Heart left ventricle (tissue), 16 donors: Measurements from ENCODE around the gene ECEL1. TPM values are rescaled to one million over a fixed set of nuclear protein-coding genes. Genes with fewer than 3 reads are reported as not detected.

Experiments
- ATAC-seq, 4 donors: fragments of 200-7000 bp; cut with Tn5 transposase; one replicate each; pipeline ENCODE4 v1.9.1; 2020 to 2022; ENCODE audit warnings: moderate library complexity in 4 of 4, mild to moderate bottlenecking in 3 of 4, moderate number of reproducible peaks in 1 of 4
- DNase-seq, 5 donors: peaks; one replicate each; pipeline ENCODE4 v3.0.0-alpha.2; 2020
- H3K27ac ChIP-seq, 12 donors: fragments of 200-600 bp; sonication (generic) in 4 of 12; one replicate each; pipeline versions ENCODE4 v1.5.0 to v1.8.0; 2016 to 2022; ENCODE audit warnings: mild to moderate bottlenecking in 2 of 12
- H3K27me3 ChIP-seq, 9 donors: fragments of 200-600 bp; sonication (generic) in 2 of 9; one replicate each; pipeline versions ENCODE4 v1.5.1 to v1.8.0; 2016 to 2022; ENCODE audit warnings: mild to moderate bottlenecking in 3 of 9
- H3K36me3 ChIP-seq, 9 donors: fragments of 200-600 bp; sonication (generic) in 2 of 9; one replicate each; pipeline versions ENCODE4 v1.5.0 to v1.8.0; 2018 to 2022; ENCODE audit warnings: mild to moderate bottlenecking in 2 of 9
- H3K4me1 ChIP-seq, 12 donors: fragments of 200-600 bp; sonication (generic) in 4 of 12; one replicate each; pipeline versions ENCODE4 v1.5.0 to v1.8.0; 2016 to 2022; ENCODE audit warnings: mild to moderate bottlenecking in 3 of 12
- H3K4me3 ChIP-seq, 12 donors: fragments of 200-600 bp; sonication (generic) in 4 of 12; one replicate each; pipeline versions ENCODE4 v1.5.0 to v1.8.0; 2017 to 2022; ENCODE audit warnings: mild to moderate bottlenecking in 9 of 12, moderate library complexity in 4 of 12
- H3K9me3 ChIP-seq, 12 donors: fragments of 200-600 bp; sonication (generic) in 4 of 12; one replicate each; pipeline versions ENCODE4 v1.5.0 to v1.8.0; 2016 to 2022; ENCODE audit warnings: mild to moderate bottlenecking in 1 of 12
- POLR2A ChIP-seq, 2 donors: fragments of 450-650 bp; IDR thresholded peaks; one replicate each; pipeline ENCODE4 v1.6.1; 2017; ENCODE audit warnings: antibody characterized with exemption in 2 of 2, mild to moderate bottlenecking in 2 of 2, moderate library complexity in 2 of 2
- WGBS, 4 donors: extraction: QIAGEN DNeasy Blood & Tissue Kit in 2 of 4; methylation state at CpG; one replicate each; pipeline versions ENCODE4 v1.1.5 to v1.1.7; 2013 to 2018; 5-methylcytosine and 5-hydroxymethylcytosine counted together
- intact Hi-C, 10 donors: fragments of 100-400 bp; cut with DNase I; formaldehyde crosslinking; loops; one replicate each; pipeline versions ENCODE4 v1.11.1 to v1.14.2; 2022
- long read RNA-seq, 3 donors: library from polyadenylated mRNA; unstranded; transcript quantifications; one replicate each; pipeline ENCODE4 v2.0.0, GENCODE V29; 2020 to 2021
- polyA plus RNA-seq, 2 donors: library from polyadenylated mRNA; stranded (reverse); fragments of 200-250 nt; gene quantifications; one replicate each; pipeline ENCODE4 v1.2.3, GENCODE V29; 2013
- total RNA-seq, 9 donors: library from RNA; depleted of rRNA in 2 of 9; stranded (reverse); fragments of >200 nt in 2 of 9; fragmentation: NEBNext Ultra II Directional in 3 of 9; extraction: Animal tissue kit (Norgen Biotek cat#: 25700) in 3 of 9; gene quantifications; one replicate each; pipeline versions ENCODE4 v1.1.0 to v1.2.4, GENCODE V29; 2016 to 2023
- TF ChIP-seq, protein P1 (sequence below), 12 donors: fragments of 200-600 bp; sonication (generic) in 4 of 12; IDR thresholded peaks; one replicate each; pipeline versions ENCODE4 v1.5.0 to v1.8.0; 2018 to 2022; ENCODE audit warnings: antibody characterized with exemption in 12 of 12, mild to moderate bottlenecking in 5 of 12
- donor health status: ischemic (EF 13 %, LVEDD 7.1; RV severe dilation, severe dysfunction).
- donor health status: healthy with polysubstance abuse.
- donor health status: DM: no; HTN: yes; CAD: no.
- donor health status: DM: no; HTN: no; CAD: no.
- donor health status: ischemic (EF 25% LVEDD 6.9; RV normal size, moderate dysfunction).
- donor health status: ischemic (EF 25% LVEDD 5.7; RV mildly dilated, moderate dysfunction).
- donor health status: healthy.
- donor health status: DM: yes; HTN: yes; CAD: no.
- donor health status: ischemic (EF 35%, LVEDD 5.7; RV mildly dilated, moderate dysfunction).
- donor health status: nonischemic (EF 11% LVEDD 7.7; RV severe dilation, severe dysfunction).
- donor health status: DM: yes; HTN: yes; CAD: no.
- donor health status: PGD.
- donor health status: ischemic (EF 29% LVEDD 5.4; RV normal size, mild dysfunction).
- donor health status: nonischemic (EF 23%, LVEDD 6.1; RV moderate dilation, normal function).

ECEL1 gene, protein sequence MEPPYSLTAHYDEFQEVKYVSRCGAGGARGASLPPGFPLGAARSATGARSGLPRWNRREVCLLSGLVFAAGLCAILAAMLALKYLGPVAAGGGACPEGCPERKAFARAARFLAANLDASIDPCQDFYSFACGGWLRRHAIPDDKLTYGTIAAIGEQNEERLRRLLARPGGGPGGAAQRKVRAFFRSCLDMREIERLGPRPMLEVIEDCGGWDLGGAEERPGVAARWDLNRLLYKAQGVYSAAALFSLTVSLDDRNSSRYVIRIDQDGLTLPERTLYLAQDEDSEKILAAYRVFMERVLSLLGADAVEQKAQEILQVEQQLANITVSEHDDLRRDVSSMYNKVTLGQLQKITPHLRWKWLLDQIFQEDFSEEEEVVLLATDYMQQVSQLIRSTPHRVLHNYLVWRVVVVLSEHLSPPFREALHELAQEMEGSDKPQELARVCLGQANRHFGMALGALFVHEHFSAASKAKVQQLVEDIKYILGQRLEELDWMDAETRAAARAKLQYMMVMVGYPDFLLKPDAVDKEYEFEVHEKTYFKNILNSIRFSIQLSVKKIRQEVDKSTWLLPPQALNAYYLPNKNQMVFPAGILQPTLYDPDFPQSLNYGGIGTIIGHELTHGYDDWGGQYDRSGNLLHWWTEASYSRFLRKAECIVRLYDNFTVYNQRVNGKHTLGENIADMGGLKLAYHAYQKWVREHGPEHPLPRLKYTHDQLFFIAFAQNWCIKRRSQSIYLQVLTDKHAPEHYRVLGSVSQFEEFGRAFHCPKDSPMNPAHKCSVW
- total RNA-seq (1 to 10 TPM in 1 of 9 donors, under 1 TPM in 6, not detected in 2; 0.20 to 1.2 (median 0.30) TPM), polyA plus RNA-seq (1 to 10 TPM in 1 of 2 donors, not detected in 1; 1.4 TPM)
- long read RNA-seq, donor 1: 0 reads
- long read RNA-seq, donor 2: 0 reads
- long read RNA-seq, donor 3: 0 reads

DNA sequence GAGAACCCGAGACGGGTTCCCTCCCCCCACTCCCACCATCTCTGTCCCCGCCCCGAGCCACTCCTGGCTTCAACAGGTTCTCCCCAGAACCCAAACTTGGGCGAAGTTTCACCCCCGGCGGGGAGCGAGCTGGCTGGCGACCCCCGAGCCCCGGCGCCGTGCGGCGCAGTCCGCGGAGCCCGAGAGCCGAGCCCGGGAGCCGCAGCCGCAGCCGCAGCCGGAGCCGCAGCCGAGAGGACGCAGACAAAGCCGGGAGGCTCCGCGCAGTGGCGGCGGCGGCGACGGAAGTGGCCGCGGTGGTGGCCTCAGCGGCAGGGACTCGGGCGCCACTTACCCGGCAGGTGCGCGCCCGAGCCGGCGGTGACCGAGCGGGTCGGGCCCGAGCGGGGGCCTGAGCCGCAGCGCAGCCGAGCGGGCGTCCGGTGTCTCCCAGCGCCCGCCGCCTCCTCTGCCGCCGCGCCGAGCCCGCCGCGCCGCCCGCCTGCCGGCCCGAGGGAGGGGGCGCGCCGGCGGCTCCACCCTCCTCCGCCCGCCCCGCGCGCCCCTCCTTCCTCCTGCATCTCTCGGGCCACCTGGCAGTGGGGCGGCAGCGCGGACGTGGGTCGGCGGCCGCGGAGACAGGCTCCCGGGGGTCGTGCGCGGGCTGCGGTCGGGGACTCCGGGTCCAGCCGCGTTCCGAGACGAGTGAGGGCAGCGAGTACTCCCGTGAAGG, at the start of gene ECEL1:
Gene ECEL1, minus strand, starts transcription at position 450 of the 712 bp plus-strand sequence. CDS start 1,181 bp downstream, outside the sequence.
- WGBS, 4 donors: 0 to 2% (median 2%) methylated on average over 15 to 102 of the region's 102 CpGs
- peaks cover 0 to 31% (median 0%) of the 10 kb centered on the region in 12 donors for H3K4me1 ChIP-seq
- peak within 1 kb of the TSS in 7 of 12 donors; percentile 2 to 45 (median 23) for H3K4me3 ChIP-seq
- DNase-seq (peak in 2 of 5 donors; percentile 18 to 64), ATAC-seq (no peak)
- H3K9me3 ChIP-seq: no peaks in the 10 kb centered on the region
- no peak for TF ChIP-seq POLR2A (IDR thresholded peaks at IDR 0.05)
- TF ChIP-seq, protein P1, sequence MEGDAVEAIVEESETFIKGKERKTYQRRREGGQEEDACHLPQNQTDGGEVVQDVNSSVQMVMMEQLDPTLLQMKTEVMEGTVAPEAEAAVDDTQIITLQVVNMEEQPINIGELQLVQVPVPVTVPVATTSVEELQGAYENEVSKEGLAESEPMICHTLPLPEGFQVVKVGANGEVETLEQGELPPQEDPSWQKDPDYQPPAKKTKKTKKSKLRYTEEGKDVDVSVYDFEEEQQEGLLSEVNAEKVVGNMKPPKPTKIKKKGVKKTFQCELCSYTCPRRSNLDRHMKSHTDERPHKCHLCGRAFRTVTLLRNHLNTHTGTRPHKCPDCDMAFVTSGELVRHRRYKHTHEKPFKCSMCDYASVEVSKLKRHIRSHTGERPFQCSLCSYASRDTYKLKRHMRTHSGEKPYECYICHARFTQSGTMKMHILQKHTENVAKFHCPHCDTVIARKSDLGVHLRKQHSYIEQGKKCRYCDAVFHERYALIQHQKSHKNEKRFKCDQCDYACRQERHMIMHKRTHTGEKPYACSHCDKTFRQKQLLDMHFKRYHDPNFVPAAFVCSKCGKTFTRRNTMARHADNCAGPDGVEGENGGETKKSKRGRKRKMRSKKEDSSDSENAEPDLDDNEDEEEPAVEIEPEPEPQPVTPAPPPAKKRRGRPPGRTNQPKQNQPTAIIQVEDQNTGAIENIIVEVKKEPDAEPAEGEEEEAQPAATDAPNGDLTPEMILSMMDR (IDR thresholded peaks at IDR 0.05): no peak
- intact Hi-C loops: no loop called here
- no peak within 1 kb of the TSS for H3K27ac ChIP-seq
- no peaks in the 10 kb centered on the region for H3K36me3 ChIP-seq
- H3K27me3 ChIP-seq: peaks cover 25 to 63% (median 47%) of the 10 kb centered on the region in 9 donors

DNA sequence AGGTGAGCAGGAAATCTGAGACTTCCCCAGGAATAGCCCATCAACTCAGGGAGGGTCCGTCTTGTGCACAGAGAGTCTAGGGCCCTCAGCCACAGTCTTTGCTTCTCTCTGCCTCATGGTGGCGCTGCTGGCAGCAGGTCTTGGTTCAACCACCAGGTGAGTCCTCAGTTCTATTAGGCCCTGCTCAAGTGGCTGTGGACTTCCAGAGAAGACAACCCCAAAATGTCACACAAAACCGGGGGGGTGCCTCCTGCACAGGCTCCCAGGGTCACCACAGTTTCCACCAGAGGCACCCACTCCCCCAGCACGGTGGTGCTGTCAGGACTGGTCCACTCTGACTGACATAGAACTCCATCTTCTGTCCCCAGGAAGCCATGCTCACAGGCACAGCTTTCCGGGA, 49.4 kb upstream of the ECEL1 start:
- Histone ChIP-seq H3K4me3 (no peak overlapping the region), H3K27me3 (peaks cover 0 to 11% (median 0%) of the 10 kb centered on the region in 9 donors), H3K36me3 (no peaks in the 10 kb centered on the region), H3K27ac (peak overlapping the region in 3 of 12 donors; percentile 34 to 52 (median 35)), H3K4me1 (peaks cover 0 to 13% (median 0%) of the 10 kb centered on the region in 12 donors), H3K9me3 (peaks cover 0 to 7% (median 0%) of the 10 kb centered on the region in 12 donors)
- ATAC-seq (no peak), DNase-seq (peak in 1 of 5 donors; percentile 30)
- 58 to 75% (median 62%) methylated on average over 5 of the region's 5 CpGs for WGBS, 4 donors
- no peak for TF ChIP-seq POLR2A (IDR thresholded peaks at IDR 0.05)
- TF ChIP-seq, protein P1 (IDR thresholded peaks at IDR 0.05): peak in 3 of 12 donors; percentile 14 to 21 (median 19)
- intact Hi-C loops: no loop called here

DNA sequence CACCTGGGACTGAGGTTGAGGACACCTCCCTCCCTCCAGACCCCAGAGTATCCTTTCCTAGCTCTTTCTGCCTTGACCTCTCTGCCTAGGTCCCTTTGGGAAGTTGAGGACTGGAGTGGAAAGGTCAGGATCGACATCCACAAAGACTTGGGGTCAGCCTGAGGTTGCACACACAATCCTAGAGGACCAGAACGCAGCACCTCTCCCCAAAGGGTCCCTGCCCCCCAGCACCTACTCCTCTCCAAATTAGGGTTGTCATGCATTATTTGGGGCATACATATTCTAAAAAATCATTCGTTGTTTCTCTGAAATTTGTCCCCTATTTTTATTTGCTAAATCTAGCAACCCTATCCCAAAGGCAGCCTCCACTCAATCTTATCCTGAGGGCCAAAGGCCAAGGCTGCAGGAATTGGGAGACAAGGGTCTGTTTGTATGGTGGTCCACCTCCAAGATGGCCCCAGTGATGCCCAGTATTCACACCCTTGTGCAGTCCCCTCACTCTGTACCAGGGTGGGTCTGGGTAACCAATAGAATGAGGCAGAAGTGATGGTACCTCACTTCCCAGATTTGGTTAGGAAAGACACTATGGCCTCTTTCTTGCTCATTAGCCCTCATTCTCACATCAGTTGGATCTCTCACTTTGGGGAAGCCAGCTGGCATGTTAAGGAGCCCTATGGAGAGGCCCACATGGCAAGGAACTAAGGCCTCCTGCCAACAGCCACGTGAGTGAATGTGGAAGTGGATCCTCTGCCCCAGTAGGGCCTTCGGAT, 48.3 kb upstream of the ECEL1 start:
- intact Hi-C loops: no loop called here

More for the DNA sequence above, 48.3 kb upstream of the ECEL1 start:
- 86 to 93% (median 91%) methylated on average over 5 of the region's 5 CpGs for WGBS, 4 donors
- Histone ChIP-seq H3K4me3 (no peak overlapping the region), H3K36me3 (no peaks in the 10 kb centered on the region), H3K4me1 (peaks cover 0 to 9% (median 0%) of the 10 kb centered on the region in 12 donors), H3K9me3 (peaks cover 0 to 7% (median 0%) of the 10 kb centered on the region in 12 donors), H3K27me3 (peaks cover 0 to 11% (median 0%) of the 10 kb centered on the region in 9 donors), H3K27ac (no peak overlapping the region)
- TF ChIP-seq, protein P1 (IDR thresholded peaks at IDR 0.05): no peak
- no peak for TF ChIP-seq POLR2A (IDR thresholded peaks at IDR 0.05)
- DNase-seq (no peak), ATAC-seq (no peak)
